ENCODE data around the gene TEX36. TPM values are rescaled to one million over a fixed set of nuclear protein-coding genes. Genes with fewer than 3 reads are reported as not detected.

TEX36 gene
- total RNA-seq, 1 experiment from 2014 or later, result not detected

GRCh38 chr10:125692196-125692595 is 9.2 kb upstream of the TEX36 start:
- DNase-seq (ENCODE audit: low read depth, low spot score) (no peak), ATAC-seq (no peak)
- no peaks in the 10 kb centered on the region for H3K27me3 ChIP-seq (ENCODE audit: control insufficient read depth, insufficient read depth, low read length)
- in situ Hi-C loops (cut with HindIII; ENCODE audit: low pct_unique_long_range_greater_than_20kb, low sequenced_read_pairs), result no loop called here
- no peak overlapping the region for H3K27ac ChIP-seq (ENCODE audit: low read length)
- H3K9me3 ChIP-seq (ENCODE audit: control insufficient read depth, insufficient read depth, low read depth, low read length), result no peaks in the 10 kb centered on the region
- ChIA-PET POLR2A (no interaction called here), CTCF (no interaction called here)
- H3K4me1 ChIP-seq (ENCODE audit: control insufficient read depth, insufficient read depth, low read length), result 0 out of 2 replicates have a peak, but pooled peaks cover 8% of the 10 kb centered on the region
- intact Hi-C loops (cut with micrococcal nuclease; ENCODE audit: unreplicated experiment), result no loop called here
- TF ChIP-seq REST (IDR thresholded peaks at IDR 0.05; ENCODE audit: insufficient read depth in 1 of 2, low read depth in 2 of 2, low read length in 1 of 2) (no peak), TCF7L2 (IDR thresholded peaks at IDR 0.05; ENCODE audit: low read depth, low read length) (no peak), SIN3A (IDR thresholded peaks at IDR 0.05; ENCODE audit: borderline replicate concordance, insufficient read depth, low read depth, low read length) (no peak), CTCF (IDR thresholded peaks at IDR 0.05) (no peak), POLR2AphosphoS5 (IDR thresholded peaks at IDR 0.05; ENCODE audit: low read depth, low read length) (no peak)
- BruUV-seq (replicated peaks), result no TSS peak
- H3K4me3 ChIP-seq (ENCODE audit: low read depth in 2 of 2, low read length in 2 of 2), result no peak overlapping the region
- no peaks in the 10 kb centered on the region for H3K36me3 ChIP-seq (ENCODE audit: control insufficient read depth, insufficient read depth, low read length)

GRCh38 chr10:125691160-125691981 is 8.4 kb upstream of the TEX36 start:
- Histone ChIP-seq H3K27ac (ENCODE audit: low read length) (no peak overlapping the region), H3K27me3 (ENCODE audit: control insufficient read depth, insufficient read depth, low read length) (no peaks in the 10 kb centered on the region), H3K4me3 (ENCODE audit: low read depth in 2 of 2, low read length in 2 of 2) (no peak overlapping the region), H3K9me3 (ENCODE audit: control insufficient read depth, insufficient read depth, low read depth, low read length) (no peaks in the 10 kb centered on the region), H3K4me1 (ENCODE audit: control insufficient read depth, insufficient read depth, low read length) (0 out of 2 replicates have a peak, but pooled peaks cover 8% of the 10 kb centered on the region), H3K36me3 (ENCODE audit: control insufficient read depth, insufficient read depth, low read length) (no peaks in the 10 kb centered on the region)
- DNase-seq (ENCODE audit: low read depth, low spot score) (no peak), ATAC-seq (no peak)
- POLR2A ChIA-PET, result no interaction called here
- BruUV-seq (replicated peaks), result no TSS peak
- CTCF ChIA-PET, result interaction anchor here (0.6 kb wide), 1 partner anchor 360 kb away, joined by 5 read pairs; no protein-coding TSS in a partner anchor
- intact Hi-C loops (cut with micrococcal nuclease; ENCODE audit: unreplicated experiment), result no loop called here
- in situ Hi-C loops (cut with HindIII; ENCODE audit: low pct_unique_long_range_greater_than_20kb, low sequenced_read_pairs), result no loop called here
- TF ChIP-seq SIN3A (IDR thresholded peaks at IDR 0.05; ENCODE audit: borderline replicate concordance, insufficient read depth, low read depth, low read length) (no peak), TCF7L2 (IDR thresholded peaks at IDR 0.05; ENCODE audit: low read depth, low read length) (no peak), REST (IDR thresholded peaks at IDR 0.05; ENCODE audit: insufficient read depth in 1 of 2, low read depth in 2 of 2, low read length in 1 of 2) (no peak), CTCF (IDR thresholded peaks at IDR 0.05) (no peak), POLR2AphosphoS5 (IDR thresholded peaks at IDR 0.05; ENCODE audit: low read depth, low read length) (no peak)
